ENCODE measurements around the gene STK11. TPM values are rescaled to one million over a fixed set of nuclear protein-coding genes. Genes with fewer than 3 reads are reported as not detected.
A peak's percentile ranks its signal among the peaks of the same experiment; 100 is the strongest.

STK11 gene
- total and polyA plus RNA-seq, 2 donors (not counting 3 experiments of a cell fraction or from before 2014, with no cell fraction given) = 39.4 to 75.4 TPM

- dilution Hi-C loops (cut with MboI; ENCODE audit: extremely low pct_ligation_motif_present, low sequenced_read_pairs) = no loop called here
- TF ChIP-seq POLR2AphosphoS5 (IDR thresholded peaks at IDR 0.05; ENCODE audit: insufficient read depth, low read depth, low read length) (peak; percentile 26), POLR2A (IDR thresholded peaks at IDR 0.05; ENCODE audit: low read depth, low read length) (peak; percentile 26), MYC (IDR thresholded peaks at IDR 0.05; ENCODE audit: low read depth, low read length) (no peak), JUN (IDR thresholded peaks at IDR 0.05; ENCODE audit: borderline replicate concordance, insufficient read depth, insufficient read length, low read depth) (no peak), GATA2 (IDR thresholded peaks at IDR 0.05; ENCODE audit: insufficient read depth, insufficient read length, low read depth, low read length) (no peak), EZH2 (IDR thresholded peaks at IDR 0.05; ENCODE audit: borderline replicate concordance, low read depth, low read length, severe bottlenecking) (no peak)
- TF ChIP-seq, protein P1, sequence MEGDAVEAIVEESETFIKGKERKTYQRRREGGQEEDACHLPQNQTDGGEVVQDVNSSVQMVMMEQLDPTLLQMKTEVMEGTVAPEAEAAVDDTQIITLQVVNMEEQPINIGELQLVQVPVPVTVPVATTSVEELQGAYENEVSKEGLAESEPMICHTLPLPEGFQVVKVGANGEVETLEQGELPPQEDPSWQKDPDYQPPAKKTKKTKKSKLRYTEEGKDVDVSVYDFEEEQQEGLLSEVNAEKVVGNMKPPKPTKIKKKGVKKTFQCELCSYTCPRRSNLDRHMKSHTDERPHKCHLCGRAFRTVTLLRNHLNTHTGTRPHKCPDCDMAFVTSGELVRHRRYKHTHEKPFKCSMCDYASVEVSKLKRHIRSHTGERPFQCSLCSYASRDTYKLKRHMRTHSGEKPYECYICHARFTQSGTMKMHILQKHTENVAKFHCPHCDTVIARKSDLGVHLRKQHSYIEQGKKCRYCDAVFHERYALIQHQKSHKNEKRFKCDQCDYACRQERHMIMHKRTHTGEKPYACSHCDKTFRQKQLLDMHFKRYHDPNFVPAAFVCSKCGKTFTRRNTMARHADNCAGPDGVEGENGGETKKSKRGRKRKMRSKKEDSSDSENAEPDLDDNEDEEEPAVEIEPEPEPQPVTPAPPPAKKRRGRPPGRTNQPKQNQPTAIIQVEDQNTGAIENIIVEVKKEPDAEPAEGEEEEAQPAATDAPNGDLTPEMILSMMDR (IDR thresholded peaks at IDR 0.05; ENCODE audit: extremely low read depth in 1 of 2, insufficient read depth in 1 of 2, low read depth in 1 of 2, low read length in 2 of 2) = no peak
- TF ChIP-seq, protein P2, sequence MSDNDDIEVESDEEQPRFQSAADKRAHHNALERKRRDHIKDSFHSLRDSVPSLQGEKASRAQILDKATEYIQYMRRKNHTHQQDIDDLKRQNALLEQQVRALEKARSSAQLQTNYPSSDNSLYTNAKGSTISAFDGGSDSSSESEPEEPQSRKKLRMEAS (IDR thresholded peaks at IDR 0.05; ENCODE audit: insufficient read depth, insufficient read length) = no peak
- Histone ChIP-seq H3K4me1 (ENCODE audit: control insufficient read depth, extremely low read depth, insufficient read depth, low read length) (peaks cover 39% of the 10 kb centered on the region), H3K79me2 (ENCODE audit: control insufficient read depth, insufficient read depth, low read length) (peaks cover 48% of the 10 kb centered on the region), H4K20me1 (replicated peaks; ENCODE audit: control insufficient read depth, extremely low read depth, insufficient read depth, low read length) (no peaks in the 10 kb centered on the region), H3K27me3 (ENCODE audit: control insufficient read depth in 2 of 2, insufficient read depth in 2 of 2, low read length in 2 of 2) (no peaks in the 10 kb centered on the region), H3K4me3 (replicated peaks in 1 of 3; ENCODE audit: insufficient read depth in 1 of 3, low read depth in 1 of 3, low read length in 3 of 3) (no peak overlapping the region), H3K9me3 (replicated peaks; ENCODE audit: control insufficient read depth, insufficient read depth, low read length) (no peaks in the 10 kb centered on the region), H3K9me1 (replicated peaks; ENCODE audit: control insufficient read depth, extremely low read depth, insufficient read depth, low read length) (no peaks in the 10 kb centered on the region), H3K4me2 (ENCODE audit: insufficient read depth, low read length) (no peak overlapping the region), H3K9ac (replicated peaks; ENCODE audit: extremely low read depth, insufficient read depth, low read length) (no peak overlapping the region), H3K27ac (ENCODE audit: insufficient read depth, low read depth, low read length) (no peak overlapping the region), H2AFZ (ENCODE audit: low read depth, low read length) (no peak overlapping the region), H3K36me3 (ENCODE audit: control insufficient read depth in 2 of 2, extremely low read depth in 1 of 2, insufficient read depth in 2 of 2, low read length in 2 of 2) (peaks cover 23 to 34% of the 10 kb centered on the region in 2 experiments)
- POLR2A ChIA-PET = interaction anchor here (0.6 kb wide), 1 partner anchor 21 kb away, joined by 5 read pairs; no protein-coding TSS in a partner anchor
- BruUV-seq (replicated peaks) = no TSS peak
- FAIRE-seq (no peak), DNase-seq (ENCODE audit: low read depth, low spot score) (no peak)
- intact Hi-C loops (cut with micrococcal nuclease) = no loop called here
- CTCF ChIA-PET = interaction anchor here (3.9 kb wide), 1 partner anchor 29 kb away, joined by 42 read pairs; no protein-coding TSS in a partner anchor
Measured at GRCh38 chr19:1273263-1274041, 67.9 kb downstream of the STK11 start.
